ENCODE data around the gene CAMSAP1.

Gene CAMSAP1

DNA sequence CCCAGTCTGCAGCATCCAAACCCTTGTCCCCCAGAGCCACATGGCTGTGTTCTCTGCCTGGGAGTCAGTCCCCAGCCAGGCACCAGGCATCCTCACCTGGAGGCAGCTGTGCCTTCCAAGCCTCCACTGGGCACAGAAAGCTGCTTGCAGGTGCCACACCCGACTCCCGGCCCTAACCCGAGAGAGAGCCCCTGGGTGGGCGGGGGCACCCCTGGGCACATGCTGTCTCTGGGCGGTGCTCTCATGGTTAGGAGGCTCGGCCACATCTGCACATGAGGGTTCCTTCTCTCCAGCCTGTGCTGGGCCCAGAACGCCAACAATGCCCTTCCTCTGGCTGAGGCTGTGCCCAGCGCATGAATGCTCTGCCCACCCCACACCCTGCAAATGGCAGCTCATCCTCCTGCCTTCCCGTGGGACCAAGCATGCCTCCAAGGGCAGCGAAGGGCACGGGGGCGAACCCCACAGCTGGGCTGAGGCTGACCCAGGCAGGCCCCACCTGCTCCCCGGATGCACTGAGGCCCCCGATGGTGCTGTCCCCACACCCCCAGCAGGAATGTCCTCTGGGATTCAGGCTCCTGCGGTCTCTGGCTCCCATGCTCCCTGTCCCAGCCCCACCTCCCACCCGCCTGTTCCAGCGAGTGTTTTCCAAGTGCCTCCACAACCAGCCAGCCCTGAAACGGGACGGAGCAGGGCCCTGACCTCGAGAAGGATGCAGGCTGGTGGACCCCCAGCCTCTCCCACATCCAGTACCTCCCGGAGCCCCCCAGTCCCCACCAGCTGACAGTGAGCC is 22.5 kb upstream of the CAMSAP1 start:
- no peaks in the 10 kb centered on the region for H3K79me2 ChIP-seq (ENCODE audit: low read length)
- no peaks in the 10 kb centered on the region for H4K20me1 ChIP-seq (ENCODE audit: insufficient read depth, low read length)
- H3K27me3 ChIP-seq (ENCODE audit: low read depth, low read length) = no peaks in the 10 kb centered on the region
- no peak overlapping the region for H2AFZ ChIP-seq (ENCODE audit: low read depth, low read length)
- no peak overlapping the region for H3K4me2 ChIP-seq (ENCODE audit: low read length)
- TF ChIP-seq, protein P1, sequence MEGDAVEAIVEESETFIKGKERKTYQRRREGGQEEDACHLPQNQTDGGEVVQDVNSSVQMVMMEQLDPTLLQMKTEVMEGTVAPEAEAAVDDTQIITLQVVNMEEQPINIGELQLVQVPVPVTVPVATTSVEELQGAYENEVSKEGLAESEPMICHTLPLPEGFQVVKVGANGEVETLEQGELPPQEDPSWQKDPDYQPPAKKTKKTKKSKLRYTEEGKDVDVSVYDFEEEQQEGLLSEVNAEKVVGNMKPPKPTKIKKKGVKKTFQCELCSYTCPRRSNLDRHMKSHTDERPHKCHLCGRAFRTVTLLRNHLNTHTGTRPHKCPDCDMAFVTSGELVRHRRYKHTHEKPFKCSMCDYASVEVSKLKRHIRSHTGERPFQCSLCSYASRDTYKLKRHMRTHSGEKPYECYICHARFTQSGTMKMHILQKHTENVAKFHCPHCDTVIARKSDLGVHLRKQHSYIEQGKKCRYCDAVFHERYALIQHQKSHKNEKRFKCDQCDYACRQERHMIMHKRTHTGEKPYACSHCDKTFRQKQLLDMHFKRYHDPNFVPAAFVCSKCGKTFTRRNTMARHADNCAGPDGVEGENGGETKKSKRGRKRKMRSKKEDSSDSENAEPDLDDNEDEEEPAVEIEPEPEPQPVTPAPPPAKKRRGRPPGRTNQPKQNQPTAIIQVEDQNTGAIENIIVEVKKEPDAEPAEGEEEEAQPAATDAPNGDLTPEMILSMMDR (IDR thresholded peaks at IDR 0.05; ENCODE audit: low read depth, low read length) = no peak
- TF ChIP-seq EZH2phosphoT487 (IDR thresholded peaks at IDR 0.05; ENCODE audit: low read depth) = no peak
- H3K9me3 ChIP-seq (ENCODE audit: insufficient read depth, low read length) = no peaks in the 10 kb centered on the region
- H3K9ac ChIP-seq (ENCODE audit: low read length) = no peak overlapping the region
- no peaks in the 10 kb centered on the region for H3K4me1 ChIP-seq (ENCODE audit: low read length)
- no peak overlapping the region for H3K27ac ChIP-seq (ENCODE audit: low read length)
- no peak overlapping the region for H3K4me3 ChIP-seq (ENCODE audit: low read length)
- H3K36me3 ChIP-seq (replicated peaks; ENCODE audit: low read depth, low read length) = peaks cover 11% of the 10 kb centered on the region

GRCh38 chr9:135928731-135929655 is 21.6 kb upstream of the CAMSAP1 start:
- TF ChIP-seq EZH2phosphoT487 (IDR thresholded peaks at IDR 0.05; ENCODE audit: low read depth) = no peak
- TF ChIP-seq, protein P1 (IDR thresholded peaks at IDR 0.05; ENCODE audit: low read depth, low read length) = no peak
- H3K4me1 ChIP-seq (ENCODE audit: low read length) = no peaks in the 10 kb centered on the region
- H3K36me3 ChIP-seq (replicated peaks; ENCODE audit: low read depth, low read length) = peaks cover 11% of the 10 kb centered on the region
- H4K20me1 ChIP-seq (ENCODE audit: insufficient read depth, low read length) = no peaks in the 10 kb centered on the region
- no peak overlapping the region for H3K27ac ChIP-seq (ENCODE audit: low read length)
- no peak overlapping the region for H3K4me3 ChIP-seq (ENCODE audit: low read length)
- H2AFZ ChIP-seq (ENCODE audit: low read depth, low read length) = no peak overlapping the region
- no peak overlapping the region for H3K4me2 ChIP-seq (ENCODE audit: low read length)
- H3K79me2 ChIP-seq (ENCODE audit: low read length) = no peaks in the 10 kb centered on the region
- no peak overlapping the region for H3K9ac ChIP-seq (ENCODE audit: low read length)
- no peaks in the 10 kb centered on the region for H3K27me3 ChIP-seq (ENCODE audit: low read depth, low read length)
- H3K9me3 ChIP-seq (ENCODE audit: insufficient read depth, low read length) = no peaks in the 10 kb centered on the region

DNA sequence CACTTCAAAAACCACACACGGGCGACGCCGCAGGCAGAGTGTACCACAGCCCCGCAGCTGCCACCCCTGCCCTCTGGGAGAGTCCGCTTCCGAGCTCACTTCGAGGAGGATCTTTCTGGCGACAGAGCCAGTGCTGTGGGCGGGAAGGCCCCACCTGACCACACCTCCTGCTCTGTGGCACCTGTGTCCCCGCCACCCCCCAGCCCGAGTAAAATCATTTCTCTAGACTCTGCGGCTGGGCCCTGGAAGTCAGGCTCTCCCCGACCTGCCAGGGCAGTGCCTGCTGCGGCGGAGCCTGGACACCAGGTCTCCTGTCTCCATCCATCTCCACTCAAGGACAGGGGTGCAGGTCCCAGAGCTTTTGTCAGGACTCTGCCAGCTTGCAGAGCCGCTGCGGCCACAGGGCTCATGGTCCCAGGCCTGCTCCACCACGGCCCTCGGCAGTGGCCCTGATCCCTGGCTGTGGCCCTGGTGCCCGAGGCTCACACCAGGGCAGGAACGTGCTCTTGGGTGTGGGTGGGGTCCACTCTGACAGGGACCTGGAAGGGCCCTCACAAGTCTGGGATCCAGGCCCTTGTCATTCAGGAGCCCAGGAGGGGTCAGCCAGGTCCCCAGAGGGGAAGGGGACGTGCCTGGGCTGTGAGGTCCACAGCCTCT is 20.9 kb upstream of the CAMSAP1 start:
- no peak for TF ChIP-seq EZH2phosphoT487 (IDR thresholded peaks at IDR 0.05; ENCODE audit: low read depth)
- TF ChIP-seq, protein P1 (IDR thresholded peaks at IDR 0.05; ENCODE audit: low read depth, low read length) = no peak
- Histone ChIP-seq H3K4me2 (ENCODE audit: low read length) (no peak overlapping the region), H3K27ac (ENCODE audit: low read length) (no peak overlapping the region), H3K9me3 (ENCODE audit: insufficient read depth, low read length) (no peaks in the 10 kb centered on the region), H3K4me3 (ENCODE audit: low read length) (no peak overlapping the region), H3K9ac (ENCODE audit: low read length) (no peak overlapping the region), H3K4me1 (ENCODE audit: low read length) (no peaks in the 10 kb centered on the region), H3K79me2 (ENCODE audit: low read length) (no peaks in the 10 kb centered on the region), H4K20me1 (ENCODE audit: insufficient read depth, low read length) (no peaks in the 10 kb centered on the region), H2AFZ (ENCODE audit: low read depth, low read length) (no peak overlapping the region), H3K36me3 (replicated peaks; ENCODE audit: low read depth, low read length) (peaks cover 7% of the 10 kb centered on the region), H3K27me3 (ENCODE audit: low read depth, low read length) (no peaks in the 10 kb centered on the region)

All from OCI-LY3 (cell line).